Muscle layer of duodenum (tissue), 2 donors: ENCODE data around the gene KCTD14.
"Not testable (repeated sequence)": the region's sequence is repeated elsewhere in the genome, so short reads cannot be mapped to it uniquely, and the experiment has no call there.

Experiments
- H3K27ac ChIP-seq: one replicate; pipeline ENCODE4 v1.7.0; 2013; ENCODE audit warnings: mild to moderate bottlenecking, low read length
- H3K27me3 ChIP-seq: one replicate; pipeline ENCODE4 v1.7.0; 2013; ENCODE audit warnings: low read depth, mild to moderate bottlenecking, control low read depth, low read length
- H3K36me3 ChIP-seq, 2 donors: one replicate each; pipeline ENCODE4 v1.7.0; 2013; ENCODE audit warnings: low read length in 2 of 2, control low read depth in 1 of 2, mild to moderate bottlenecking in 1 of 2; ENCODE audit not compliant: insufficient read depth in 2 of 2, control insufficient read depth in 1 of 2
- H3K4me1 ChIP-seq, 2 donors: one replicate each; pipeline ENCODE4 v1.7.0; 2013; ENCODE audit warnings: low read length in 2 of 2, mild to moderate bottlenecking in 2 of 2, control low read depth in 1 of 2, moderate library complexity in 1 of 2; ENCODE audit not compliant: insufficient read depth in 2 of 2, control insufficient read depth in 1 of 2
- H3K4me3 ChIP-seq, 2 donors: one replicate each; pipeline ENCODE4 v1.7.0; 2013; ENCODE audit warnings: low read length in 2 of 2, low read depth in 1 of 2, mild to moderate bottlenecking in 1 of 2
- H3K9me3 ChIP-seq, 2 donors: one replicate each; pipeline ENCODE4 v1.7.0; 2013; ENCODE audit warnings: low read length in 2 of 2, control low read depth in 1 of 2, mild to moderate bottlenecking in 1 of 2; ENCODE audit not compliant: control insufficient read depth in 1 of 2
- donor health status: healthy.

The KCTD14 gene

GRCh38 chr11:78044706-78045105, 21.6 kb upstream of the KCTD14 start:
- Histone ChIP-seq H3K27ac (no peak overlapping the region), H3K4me3 (no peak overlapping the region), H3K4me1 (peaks cover 7 to 9% of the 10 kb centered on the region in 2 donors), H3K9me3 (no peaks in the 10 kb centered on the region), H3K36me3 (no peaks in the 10 kb centered on the region), H3K27me3 (no peaks in the 10 kb centered on the region)

GRCh38 chr11:78041843-78042440, 18.9 kb upstream of the KCTD14 start:
- Histone ChIP-seq H3K27ac (no peak overlapping the region), H3K27me3 (no peaks in the 10 kb centered on the region), H3K9me3 (no peaks in the 10 kb centered on the region), H3K4me1 (peaks cover 10 to 11% of the 10 kb centered on the region in 2 donors), H3K36me3 (no peaks in the 10 kb centered on the region), H3K4me3 (no peak overlapping the region)

GRCh38 chr11:78041380-78041719, 18.3 kb upstream of the KCTD14 start:
- H3K36me3 ChIP-seq, H3K27me3 ChIP-seq, H3K27ac ChIP-seq, H3K4me1 ChIP-seq, H3K4me3 ChIP-seq, H3K9me3 ChIP-seq: not testable (repeated sequence)

DNA sequence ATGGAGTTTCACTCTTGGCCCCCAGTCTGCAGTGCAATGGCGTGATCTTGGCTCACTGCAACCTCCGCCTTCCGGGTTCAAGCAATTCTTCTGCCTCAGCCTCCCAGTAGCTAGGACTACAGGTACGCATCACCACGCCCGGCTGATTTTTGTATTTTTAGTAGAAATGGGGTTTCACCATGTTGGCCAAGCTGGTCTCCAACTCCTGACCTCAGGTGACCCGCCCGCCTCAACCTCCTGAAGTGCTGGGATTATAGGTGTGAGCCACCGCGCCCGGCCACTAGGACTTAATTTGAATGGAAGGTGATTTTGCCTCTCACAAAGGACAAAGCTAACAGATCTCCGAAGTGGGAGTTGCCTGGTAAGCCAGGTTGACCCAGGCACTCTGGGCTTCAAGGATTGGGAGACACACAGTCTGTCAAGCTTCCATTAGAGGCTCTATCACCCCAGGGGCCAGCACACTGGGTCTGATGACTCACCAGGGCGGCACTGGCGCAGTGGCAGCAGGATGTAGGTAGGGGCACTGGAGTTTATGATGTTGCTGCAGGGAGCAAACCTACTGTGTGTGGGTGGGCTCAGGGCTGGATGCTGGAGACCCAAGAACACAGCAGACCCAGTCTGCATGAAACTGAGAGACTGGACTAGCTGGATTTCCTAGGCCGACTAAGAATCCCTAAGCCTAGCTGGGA, 17.8 kb upstream of the KCTD14 start:
- Histone ChIP-seq H3K27ac (no peak overlapping the region), H3K4me3 (no peak overlapping the region), H3K4me1 (peaks cover 8 to 10% of the 10 kb centered on the region in 2 donors), H3K9me3 (no peaks in the 10 kb centered on the region), H3K27me3 (no peaks in the 10 kb centered on the region), H3K36me3 (no peaks in the 10 kb centered on the region)

DNA sequence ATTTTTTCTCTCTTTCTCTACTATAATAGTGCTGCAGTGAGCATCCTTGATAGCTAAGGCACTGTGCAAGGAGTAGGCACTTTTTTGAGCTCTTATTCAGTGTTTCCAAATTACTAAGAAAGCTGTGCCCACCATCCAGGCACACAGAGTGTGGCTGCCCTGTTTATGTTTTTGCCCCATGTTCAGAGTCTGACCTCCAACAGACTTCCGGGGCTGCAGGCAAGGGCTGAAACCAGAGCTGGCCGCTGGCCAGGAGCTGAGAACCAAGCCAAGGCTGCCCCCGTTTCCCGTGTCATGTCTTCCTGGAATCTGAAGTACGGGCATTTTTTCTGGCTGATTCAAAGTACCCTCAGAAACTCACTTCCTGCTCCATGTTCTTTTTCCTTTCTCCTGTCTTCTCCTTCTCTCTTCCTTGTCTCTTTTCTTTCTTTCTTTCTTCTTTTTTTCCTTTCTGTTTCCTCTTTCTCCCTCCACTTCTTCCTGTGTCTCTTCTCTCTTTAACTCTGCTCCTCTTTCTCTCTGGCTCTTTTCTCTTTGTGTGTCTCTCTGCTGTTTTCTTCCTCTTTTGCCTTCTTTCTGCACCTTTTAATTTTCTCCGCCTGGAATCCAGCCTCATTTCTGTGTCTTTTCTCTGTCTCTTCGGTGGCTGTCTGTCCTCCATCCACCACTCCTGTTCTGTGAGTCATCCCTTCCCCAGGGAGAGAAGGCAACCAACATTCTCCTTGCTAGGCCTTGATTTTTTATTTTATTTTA, 17.0 kb upstream of the KCTD14 start:
- H3K4me3 ChIP-seq, result peak overlapping the region in 1 of 2 donors; percentile 25
- H3K4me1 ChIP-seq, result peaks cover 8 to 10% of the 10 kb centered on the region in 2 donors
- no peaks in the 10 kb centered on the region for H3K9me3 ChIP-seq
- no peaks in the 10 kb centered on the region for H3K27me3 ChIP-seq
- peak overlapping the region; percentile 81 for H3K27ac ChIP-seq
- H3K36me3 ChIP-seq, result no peaks in the 10 kb centered on the region

DNA sequence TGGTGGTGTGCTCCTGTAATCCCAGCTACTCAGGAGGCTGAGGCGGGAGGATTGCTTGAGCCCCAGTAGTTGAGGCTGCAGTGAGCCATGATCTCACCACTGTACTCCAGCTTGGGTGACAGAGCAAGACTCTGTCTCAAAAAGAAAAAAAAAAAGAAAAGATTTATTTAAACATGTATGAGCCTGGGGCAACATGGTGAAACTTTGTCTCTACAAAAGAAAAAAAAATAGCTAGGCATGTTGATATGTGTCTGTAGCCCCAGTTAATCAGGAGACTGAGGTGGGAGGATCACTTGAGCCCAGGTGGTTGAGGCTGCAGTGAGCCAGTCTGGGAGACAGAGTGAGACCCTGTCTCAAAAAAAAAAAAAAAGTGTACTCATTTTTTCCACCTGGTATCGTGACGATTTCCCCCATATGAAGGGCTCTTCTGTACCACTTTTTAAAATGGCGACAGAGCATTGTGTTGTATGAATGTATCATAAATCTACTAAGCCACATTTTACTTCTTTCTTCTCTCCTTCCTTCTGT, 16.4 kb upstream of the KCTD14 start:
- Histone ChIP-seq H3K27me3 (no peaks in the 10 kb centered on the region), H3K27ac (peak overlapping the region; percentile 81), H3K36me3 (no peaks in the 10 kb centered on the region), H3K9me3 (no peaks in the 10 kb centered on the region), H3K4me1 (peaks cover 8 to 10% of the 10 kb centered on the region in 2 donors), H3K4me3 (no peak overlapping the region)

DNA sequence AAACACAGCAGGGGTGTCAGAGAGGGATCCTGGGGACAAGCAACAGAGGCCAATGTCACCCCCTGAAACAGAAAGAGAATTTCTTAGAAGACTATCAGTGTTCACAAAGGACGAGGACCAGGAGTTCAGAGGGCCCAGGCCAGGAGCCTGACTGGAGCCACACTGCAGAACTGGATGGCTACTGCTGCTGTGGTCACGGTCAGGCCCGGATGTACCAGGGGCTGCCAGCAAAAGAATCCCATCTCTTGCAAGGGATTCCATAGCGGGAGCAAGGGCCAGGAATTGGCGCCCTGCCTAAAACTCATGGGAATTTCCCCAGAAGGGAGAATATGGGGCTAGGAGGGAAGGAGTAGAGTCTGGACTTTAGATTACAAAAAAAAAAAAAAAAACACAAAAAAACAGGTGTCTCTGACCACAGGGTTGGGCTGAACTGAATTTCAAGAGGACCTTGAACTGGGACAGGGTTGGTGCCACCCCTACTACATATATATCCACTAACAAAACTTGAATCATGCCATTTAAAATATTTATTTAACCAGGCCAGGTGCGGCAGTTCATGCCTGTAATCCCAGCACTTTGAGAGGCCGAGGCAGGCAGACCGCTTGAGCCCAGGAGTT, 15.7 kb upstream of the KCTD14 start:
- Histone ChIP-seq H3K4me1 (peaks cover 8 to 10% of the 10 kb centered on the region in 2 donors), H3K36me3 (no peaks in the 10 kb centered on the region), H3K27me3 (no peaks in the 10 kb centered on the region), H3K9me3 (no peaks in the 10 kb centered on the region), H3K27ac (no peak overlapping the region), H3K4me3 (no peak overlapping the region)

DNA sequence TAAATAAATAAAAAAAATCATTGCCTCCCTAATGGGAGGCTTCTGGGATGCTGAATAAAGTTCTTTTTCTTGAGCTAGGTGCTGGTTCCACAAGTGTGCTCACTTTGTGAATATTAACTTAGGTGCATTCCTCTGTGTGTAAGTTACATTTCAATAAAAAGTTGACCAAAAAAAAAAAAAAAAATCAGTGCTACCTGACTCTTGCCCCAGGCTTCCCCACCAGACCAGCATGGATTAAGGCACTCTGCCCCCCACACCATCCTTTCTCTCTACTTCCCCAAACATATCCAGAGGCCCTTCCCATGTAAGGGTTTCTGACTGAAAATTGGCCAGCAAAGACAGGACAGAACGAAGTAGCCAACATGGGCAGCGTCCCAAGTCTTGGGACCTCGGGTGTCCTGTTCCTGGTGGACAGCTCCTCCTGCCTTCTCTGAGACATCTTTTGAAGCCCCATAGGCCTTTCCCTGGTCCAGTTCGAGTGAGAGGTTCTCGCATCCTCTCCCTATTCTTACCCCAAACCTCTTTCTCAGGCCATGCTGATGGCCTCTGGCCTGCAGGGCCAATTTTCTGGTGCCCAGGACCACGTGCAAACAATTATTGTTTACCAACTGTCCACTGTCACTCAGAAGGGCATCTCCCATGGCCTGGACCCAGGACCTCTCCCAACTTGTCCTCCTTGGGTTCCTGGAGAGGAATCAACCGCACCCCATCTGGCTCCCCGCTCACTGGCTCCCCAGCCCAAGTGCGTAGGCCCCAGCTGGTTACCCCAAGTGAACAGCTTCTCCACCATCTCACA, 14.9 kb upstream of the KCTD14 start:
- H3K27ac ChIP-seq, result no peak overlapping the region
- no peaks in the 10 kb centered on the region for H3K9me3 ChIP-seq
- no peaks in the 10 kb centered on the region for H3K36me3 ChIP-seq
- peaks cover 8 to 10% of the 10 kb centered on the region in 2 donors for H3K4me1 ChIP-seq
- no peak overlapping the region for H3K4me3 ChIP-seq
- no peaks in the 10 kb centered on the region for H3K27me3 ChIP-seq

GRCh38 chr11:78037056-78037455, 14.0 kb upstream of the KCTD14 start:
- H3K9me3 ChIP-seq, result no peaks in the 10 kb centered on the region
- H3K4me3 ChIP-seq, result no peak overlapping the region
- peaks cover 8 to 10% of the 10 kb centered on the region in 2 donors for H3K4me1 ChIP-seq
- no peaks in the 10 kb centered on the region for H3K36me3 ChIP-seq
- no peaks in the 10 kb centered on the region for H3K27me3 ChIP-seq
- H3K27ac ChIP-seq, result no peak overlapping the region

GRCh38 chr11:78036313-78036712, 13.2 kb upstream of the KCTD14 start:
- H3K27me3 ChIP-seq, result no peaks in the 10 kb centered on the region
- H3K9me3 ChIP-seq, result no peaks in the 10 kb centered on the region
- H3K4me1 ChIP-seq, result peaks cover 8 to 10% of the 10 kb centered on the region in 2 donors
- no peaks in the 10 kb centered on the region for H3K36me3 ChIP-seq
- H3K4me3 ChIP-seq, result no peak overlapping the region
- H3K27ac ChIP-seq, result no peak overlapping the region
